Lower leg skin (tissue), 4 donors: ENCODE measurements around the gene ORC2. TPM values are rescaled to one million over a fixed set of nuclear protein-coding genes. Genes with fewer than 3 reads are reported as not detected.

Experiments
- DNase-seq, 2 donors: peaks; one replicate each; pipeline ENCODE4 v3.0.0-alpha.2; 2019; ENCODE audit warnings: low spot score in 2 of 2
- H3K4me3 ChIP-seq: fragments of 200-600 bp; sonication (generic); 2 replicates; pipeline ENCODE4 v1.5.1; 2017; ENCODE audit warnings: mild to moderate bottlenecking, low read depth; ENCODE audit not compliant: poor library complexity, severe bottlenecking
- CTCF ChIP-seq, 3 donors: fragments of 450-650 bp; IDR thresholded peaks; one replicate each; pipeline ENCODE4 v1.5.1; 2016; ENCODE audit warnings: antibody characterized with exemption in 3 of 3, mild to moderate bottlenecking in 3 of 3, moderate library complexity in 2 of 3
- POLR2A ChIP-seq, 2 donors: fragments of 450-650 bp; IDR thresholded peaks; one replicate each; pipeline ENCODE4 v1.6.1; 2016 to 2017; ENCODE audit warnings: antibody characterized with exemption in 2 of 2, mild to moderate bottlenecking in 1 of 2, moderate library complexity in 1 of 2
- WGBS, 2 donors: methylation state at CpG; one replicate each; pipeline ENCODE4 v1.1.5; 2018; 5-methylcytosine and 5-hydroxymethylcytosine counted together
- intact Hi-C: fragments of 100-400 bp; cut with DNase I; formaldehyde crosslinking; loops from one replicate; pipeline ENCODE4 v1.15.0; 2023; ENCODE audit warnings: low total_unique reads
- total RNA-seq, 4 donors: library from RNA; depleted of rRNA; stranded (reverse); fragments of >200 nt; gene quantifications; one replicate each; pipeline ENCODE4 v1.1.0, GENCODE V29; 2016

Gene ORC2
- total RNA-seq, result 10 to 100 TPM; 10.1 to 20.8 (median 15.5) TPM

GRCh38 chr2:200963124-200963917 is at the start of gene ORC2:
Gene ORC2 (minus strand): TSS chr2:200963660. CDS start chr2:200958123, 5,537 bp downstream.
- 0% methylated on average over 35 to 46 of the region's 61 CpGs for WGBS, 2 donors
- intact Hi-C loops, result no loop called here
- peak; percentile 95 to 98 for DNase-seq
- TF ChIP-seq POLR2A (IDR thresholded peaks at IDR 0.05) (no peak), CTCF (IDR thresholded peaks at IDR 0.05) (peak in 1 of 3 donors; percentile 89)
- H3K4me3 ChIP-seq, result peak within 1 kb of the TSS; percentile 70

- no peak for TF ChIP-seq CTCF (IDR thresholded peaks at IDR 0.05)
- TF ChIP-seq POLR2A (IDR thresholded peaks at IDR 0.05), result no peak
- no peak overlapping the region for H3K4me3 ChIP-seq
- intact Hi-C loops, result no loop called here
- DNase-seq, result no peak
- 88 to 93% methylated on average over 2 of the region's 2 CpGs for WGBS, 2 donors
These were observed 44.9 kb upstream of the ORC2 start for GRCh38 chr2:201008296-201008829.

- no peak overlapping the region for H3K4me3 ChIP-seq
- no peak for DNase-seq
- intact Hi-C loops, result no loop called here
- 71 to 84% methylated on average over 3 of the region's 3 CpGs for WGBS, 2 donors
- TF ChIP-seq POLR2A (IDR thresholded peaks at IDR 0.05) (no peak), CTCF (IDR thresholded peaks at IDR 0.05) (no peak)
These were observed 44.1 kb upstream of the ORC2 start for GRCh38 chr2:201007584-201007998.

GRCh38 chr2:201006704-201007103 is 43.2 kb upstream of the ORC2 start:
- DNase-seq, result no peak
- no peak for TF ChIP-seq CTCF (IDR thresholded peaks at IDR 0.05)
- TF ChIP-seq POLR2A (IDR thresholded peaks at IDR 0.05), result no peak
- H3K4me3 ChIP-seq, result no peak overlapping the region
- intact Hi-C loops, result no loop called here

- 94 to 96% methylated on average over 3 of the region's 3 CpGs for WGBS, 2 donors
- no peak for TF ChIP-seq POLR2A (IDR thresholded peaks at IDR 0.05)
- TF ChIP-seq CTCF (IDR thresholded peaks at IDR 0.05), result no peak
- H3K4me3 ChIP-seq, result no peak overlapping the region
- DNase-seq, result no peak
- intact Hi-C loops, result no loop called here
These were observed 40.9 kb upstream of the ORC2 start for GRCh38 chr2:201004370-201004769.
